Measurements from ENCODE around the gene ANXA6.

The ANXA6 gene

GRCh38 chr5:151168602-151169344 lies 11.2 kb upstream of the ANXA6 start:
- TF ChIP-seq GATA2 (IDR thresholded peaks at IDR 0.05; ENCODE audit: low read depth, low read length) (no peak), GATA3 (IDR thresholded peaks at IDR 0.05; ENCODE audit: low read depth, low read length) (no peak)

DNA sequence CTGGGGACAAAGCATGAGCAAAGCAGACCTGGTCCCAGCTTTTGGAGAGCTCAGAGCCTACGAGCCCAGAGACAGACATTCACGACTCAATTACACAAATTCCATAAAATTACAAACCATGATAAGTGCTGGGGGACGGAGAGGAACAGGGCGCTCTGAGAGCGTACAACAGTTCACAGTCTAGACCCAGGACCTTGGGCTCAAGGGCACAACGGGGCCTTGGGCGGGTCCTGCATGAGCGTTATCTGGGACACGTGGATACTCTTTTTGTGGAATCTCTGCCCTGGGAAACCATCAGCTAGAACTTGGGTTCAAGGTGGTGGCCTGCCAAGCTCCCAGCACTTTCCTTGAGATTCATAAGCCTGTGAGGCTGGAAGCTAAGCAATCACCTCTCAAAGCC lies 9.4 kb upstream of the ANXA6 start:
- TF ChIP-seq GATA3 (IDR thresholded peaks at IDR 0.05; ENCODE audit: low read depth, low read length) (no peak), GATA2 (IDR thresholded peaks at IDR 0.05; ENCODE audit: low read depth, low read length) (no peak)

- TF ChIP-seq GATA3 (IDR thresholded peaks at IDR 0.05; ENCODE audit: low read depth, low read length), result no peak
- TF ChIP-seq GATA2 (IDR thresholded peaks at IDR 0.05; ENCODE audit: low read depth, low read length), result no peak
These were observed 7.3 kb upstream of the ANXA6 start for GRCh38 chr5:151164687-151165392.

- TF ChIP-seq GATA2 (IDR thresholded peaks at IDR 0.05; ENCODE audit: low read depth, low read length), result no peak
- TF ChIP-seq GATA3 (IDR thresholded peaks at IDR 0.05; ENCODE audit: low read depth, low read length), result no peak
These were observed 5.2 kb upstream of the ANXA6 start for GRCh38 chr5:151162776-151163175.

DNA sequence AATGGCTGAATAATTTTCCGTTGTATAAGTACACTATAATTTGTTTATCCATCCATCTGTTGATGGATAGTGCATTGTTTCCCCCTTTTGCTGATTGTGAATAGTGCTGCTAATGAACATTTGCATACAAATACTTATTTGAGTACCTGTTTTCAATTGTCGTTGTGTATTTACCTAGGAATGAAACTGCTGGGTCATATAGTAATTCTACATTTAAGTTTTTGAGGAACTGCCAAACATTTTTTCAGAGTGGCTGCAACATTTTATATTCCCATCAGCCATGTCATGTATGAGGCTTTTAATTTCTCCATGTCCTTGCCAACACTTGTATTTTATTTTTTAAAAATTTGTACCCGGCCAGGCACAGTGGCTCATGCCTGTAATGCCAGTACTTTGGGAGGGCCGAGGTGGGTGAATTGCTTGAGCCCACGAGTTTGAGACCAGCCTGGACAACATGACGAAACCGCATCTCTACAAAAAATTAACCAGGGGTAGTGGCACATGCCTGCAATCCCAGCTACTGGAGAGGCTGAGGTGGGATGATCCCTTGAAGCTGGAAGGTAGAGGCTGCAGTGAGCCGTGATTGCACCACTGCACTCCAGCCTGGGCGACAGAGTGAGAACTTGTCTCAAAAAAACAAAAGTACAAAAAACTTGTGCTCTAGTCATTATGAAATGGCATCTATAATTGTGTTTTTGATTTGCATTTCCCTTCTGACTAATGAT lies 2.2 kb upstream of the ANXA6 start:
- TF ChIP-seq GATA3 (IDR thresholded peaks at IDR 0.05; ENCODE audit: low read depth, low read length), result no peak
- no peak for TF ChIP-seq GATA2 (IDR thresholded peaks at IDR 0.05; ENCODE audit: low read depth, low read length)

DNA sequence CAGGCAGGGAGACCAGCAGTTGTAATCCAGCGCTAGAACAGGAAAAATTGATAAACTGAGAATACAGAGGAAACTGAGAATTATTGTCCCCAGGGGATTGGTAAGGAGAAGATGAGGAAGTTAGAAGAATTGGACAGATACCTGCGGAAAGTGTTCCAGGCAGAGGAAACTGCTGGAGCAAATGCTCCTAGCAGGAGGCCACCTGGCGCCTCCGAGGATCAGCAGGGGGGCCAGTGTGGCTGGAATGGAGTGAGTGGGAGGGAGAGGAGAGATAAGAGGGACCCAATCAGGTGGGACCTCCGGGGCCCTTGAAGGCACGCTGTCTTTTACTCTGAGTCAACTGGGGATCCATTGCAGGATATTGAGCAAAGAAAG lies 695 bp upstream of the ANXA6 start:
- TF ChIP-seq GATA3 (IDR thresholded peaks at IDR 0.05; ENCODE audit: low read depth, low read length), result no peak
- no peak for TF ChIP-seq GATA2 (IDR thresholded peaks at IDR 0.05; ENCODE audit: low read depth, low read length)

GRCh38 chr5:151156507-151157420 lies 815 bp downstream of the ANXA6 start:
- TF ChIP-seq GATA3 (IDR thresholded peaks at IDR 0.05; ENCODE audit: low read depth, low read length) (no peak), GATA2 (IDR thresholded peaks at IDR 0.05; ENCODE audit: low read depth, low read length) (no peak)

DNA sequence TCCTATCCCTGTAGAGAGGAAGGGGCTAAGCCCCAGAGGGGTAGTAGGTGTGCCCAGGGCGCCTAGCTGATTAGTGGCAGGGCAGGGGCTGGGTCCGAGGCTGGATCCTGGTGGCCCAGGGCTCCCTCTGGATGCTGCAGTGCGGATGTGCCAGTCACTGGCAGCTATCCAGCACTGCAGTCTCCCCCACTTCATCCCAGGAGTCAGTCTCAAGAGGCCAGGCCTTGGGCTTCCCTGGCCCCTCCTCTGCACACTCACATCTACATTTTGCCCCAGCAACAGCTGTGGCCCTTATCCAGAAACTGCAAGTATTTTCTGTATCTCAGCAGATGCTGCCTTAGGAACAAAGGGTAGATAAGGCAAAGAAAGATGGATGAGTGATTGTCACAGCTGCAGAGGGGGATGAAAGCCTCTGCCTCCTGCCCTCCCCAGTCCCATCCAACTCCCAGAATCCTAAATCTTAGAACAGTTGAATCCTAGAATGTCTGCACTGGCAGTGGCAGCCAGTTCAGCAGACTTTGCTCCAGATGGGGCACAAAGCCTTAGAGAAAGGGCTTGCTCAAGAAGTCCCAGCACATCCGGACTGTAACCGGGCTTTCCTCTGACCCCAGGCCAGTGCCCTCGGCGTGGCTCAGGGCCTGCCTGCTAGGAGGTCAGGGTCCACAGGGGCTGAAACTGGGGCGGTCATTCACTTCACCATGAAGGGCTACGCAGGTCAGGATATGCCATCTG lies 1.6 kb downstream of the ANXA6 start:
- 0 out of 2 replicates have a peak, but pooled peaks have one; percentile 31 for TF ChIP-seq GATA2 (IDR thresholded peaks at IDR 0.05; ENCODE audit: low read depth, low read length)
- no peak for TF ChIP-seq GATA3 (IDR thresholded peaks at IDR 0.05; ENCODE audit: low read depth, low read length)

DNA sequence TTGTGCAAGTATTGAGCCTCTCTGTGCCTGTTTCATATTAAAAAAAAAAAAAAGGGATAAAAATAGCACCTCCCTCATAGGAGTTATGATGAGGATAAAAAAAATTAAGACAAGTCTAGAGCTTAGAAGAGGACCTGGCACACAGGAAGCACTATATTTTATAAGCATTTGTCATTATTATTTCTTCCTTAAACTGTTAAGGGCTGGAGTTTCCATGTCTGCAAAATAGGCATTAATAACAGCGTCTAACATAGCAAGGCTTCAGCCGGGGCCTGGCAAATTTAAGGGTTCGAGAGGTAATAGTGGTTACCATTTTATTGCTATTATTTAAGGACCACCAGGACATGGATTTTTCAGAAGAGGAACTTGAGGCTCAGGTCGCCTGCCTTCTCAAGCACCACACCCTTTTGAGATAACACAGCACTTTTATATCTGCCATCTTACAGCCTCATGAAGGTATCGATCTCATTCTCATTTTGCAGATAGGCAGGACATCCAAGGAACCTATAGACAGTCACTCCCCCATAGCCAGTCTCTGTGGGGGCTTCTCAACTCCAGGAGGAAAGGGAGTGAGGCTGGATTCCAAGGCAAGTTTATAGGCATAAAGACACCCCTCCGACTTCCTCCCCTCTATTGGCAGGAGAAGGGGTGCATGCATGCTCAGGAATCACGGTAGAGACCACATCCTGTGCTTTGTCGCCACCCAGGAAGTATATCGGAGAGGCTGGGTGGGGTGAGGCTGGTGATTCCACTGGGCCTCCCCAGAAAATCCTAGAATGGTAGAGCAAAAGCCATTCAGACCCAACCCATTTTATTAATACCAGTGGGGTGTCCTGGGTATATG lies 2.4 kb downstream of the ANXA6 start:
- TF ChIP-seq GATA2 (IDR thresholded peaks at IDR 0.05; ENCODE audit: low read depth, low read length) (no peak), GATA3 (IDR thresholded peaks at IDR 0.05; ENCODE audit: low read depth, low read length) (no peak)

DNA sequence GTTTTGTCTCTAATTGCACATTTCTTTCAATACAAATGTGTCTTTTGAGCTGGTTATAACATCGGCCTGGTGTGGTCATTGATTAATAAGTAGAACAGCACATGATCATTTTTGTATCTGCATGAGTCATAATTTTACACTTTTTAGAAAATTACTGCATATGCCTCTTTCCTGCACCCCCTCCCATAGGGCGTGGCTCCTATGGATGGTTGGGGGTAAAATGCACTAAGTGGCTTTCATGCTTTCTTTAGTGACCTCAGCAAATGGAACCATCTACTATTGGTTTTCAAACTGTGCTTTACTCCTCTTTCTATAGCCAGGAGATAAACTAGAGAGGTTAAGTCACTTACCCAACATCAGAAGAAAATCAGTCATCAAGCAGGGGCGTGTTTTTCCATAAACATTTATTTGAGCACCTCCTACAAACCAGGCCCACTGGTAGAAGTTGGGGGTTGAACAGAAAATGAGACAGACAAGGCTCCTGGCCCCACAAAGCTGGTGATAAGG lies 3.8 kb downstream of the ANXA6 start:
- no peak for TF ChIP-seq GATA2 (IDR thresholded peaks at IDR 0.05; ENCODE audit: low read depth, low read length)
- TF ChIP-seq GATA3 (IDR thresholded peaks at IDR 0.05; ENCODE audit: low read depth, low read length), result no peak

DNA sequence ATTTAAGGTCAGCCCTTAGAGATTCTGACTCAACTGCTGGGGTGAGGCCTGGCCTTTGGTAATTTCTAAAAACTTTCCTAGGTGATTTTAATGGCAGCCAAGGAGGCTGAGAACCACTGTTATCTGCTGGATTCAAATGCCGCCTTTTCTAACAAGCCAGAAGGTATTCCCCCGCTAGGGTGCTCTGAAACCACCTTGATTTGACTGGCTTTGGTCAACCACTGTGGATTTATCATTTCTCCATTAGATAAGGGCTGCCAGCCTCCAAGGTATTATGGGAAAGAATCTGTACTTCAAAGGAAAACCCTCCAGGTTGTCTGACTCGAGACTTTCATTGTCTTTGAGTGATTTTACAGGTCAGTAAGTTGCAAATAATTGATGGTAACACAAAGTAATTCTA lies 4.3 kb downstream of the ANXA6 start:
- TF ChIP-seq GATA2 (IDR thresholded peaks at IDR 0.05; ENCODE audit: low read depth, low read length), result no peak
- no peak for TF ChIP-seq GATA3 (IDR thresholded peaks at IDR 0.05; ENCODE audit: low read depth, low read length)

GRCh38 chr5:151151793-151152192 lies 5.8 kb downstream of the ANXA6 start:
- TF ChIP-seq GATA3 (IDR thresholded peaks at IDR 0.05; ENCODE audit: low read depth, low read length) (no peak), GATA2 (IDR thresholded peaks at IDR 0.05; ENCODE audit: low read depth, low read length) (no peak)
